Endothelial cell of umbilical vein (primary cell): ENCODE data around the gene KPNA5. TPM values are rescaled to one million over a fixed set of nuclear protein-coding genes. Genes with fewer than 3 reads are reported as not detected.

ENCODE experiments used
- BruUV-seq: library from RNA; stranded (reverse); fragments of 400-500 nt; replicated peaks from 2 replicates; lab custom pipeline; 2021; lab: Mats Ljungman, UMichigan
- CTCF ChIA-PET: fragments of 300-600, 350-600 bp; sonication (Branson Sonifier 250); formaldehyde crosslinking; loops from one replicate; lab custom pipeline; 2021; ENCODE audit warnings: antibody characterized with exemption, inconsistent platforms; lab: Charles Lee
- POLR2A ChIA-PET: fragments of 300-600, 350-600 bp; sonication (Branson Sonifier 250); formaldehyde crosslinking; loops from one replicate; lab custom pipeline; 2021; ENCODE audit warnings: antibody characterized with exemption, inconsistent platforms; lab: Charles Lee
- DNase-seq: peaks from one replicate; pipeline ENCODE4 v3.0.0-alpha.2; 2011; ENCODE audit warnings: low read depth, low spot score
- FAIRE-seq: peaks from 2 replicates; lab custom pipeline; 2011; peaks lifted over from hg19 to GRCh38; lab: Jason Lieb, UNC
- H2AFZ ChIP-seq: 2 replicates; pipeline ENCODE4 v1.6.0; 2012; ENCODE audit warnings: low read depth, low read length, control low read depth, inconsistent platforms
- H3K27ac ChIP-seq: 2 replicates; pipeline ENCODE4 v1.5.1; 2011; ENCODE audit warnings: low read depth, mild to moderate bottlenecking, control low read depth, low read length, moderate library complexity; ENCODE audit not compliant: insufficient read depth
- H3K27me3 ChIP-seq, 2 experiments: 2 replicates each; pipeline versions ENCODE4 v1.6.0 to v1.6.1; 2011; ENCODE audit warnings: low read length in 2 of 2, mixed read lengths in 1 of 2; ENCODE audit not compliant: control insufficient read depth in 2 of 2, insufficient read depth in 2 of 2
- H3K36me3 ChIP-seq, 2 experiments: 2 replicates in 1 of 2; 3 replicates in 1 of 2; pipeline ENCODE4 v1.5.1; 2011; ENCODE audit warnings: low read length in 2 of 2, mild to moderate bottlenecking in 1 of 2, moderate library complexity in 1 of 2; ENCODE audit not compliant: control insufficient read depth in 2 of 2, insufficient read depth in 2 of 2; ENCODE audit errors: extremely low read depth in 1 of 2
- H3K4me1 ChIP-seq: 3 replicates; pipeline ENCODE4 v1.5.1; 2011; ENCODE audit warnings: mild to moderate bottlenecking, low read length; ENCODE audit not compliant: control insufficient read depth, insufficient read depth; ENCODE audit errors: extremely low read depth
- H3K4me2 ChIP-seq: 2 replicates; pipeline ENCODE4 v1.6.1; 2011; ENCODE audit warnings: low read length, control low read depth, mixed read lengths; ENCODE audit not compliant: insufficient read depth
- H3K4me3 ChIP-seq, 3 experiments: fragments of 200-600 bp in 1 of 3; sonication (generic), shearing (Covaris generic) in 1 of 3; replicated peaks in 1 of 3; 2 replicates each; pipeline ENCODE4 v1.5.1; 2011 to 2016; ENCODE audit warnings: control low read depth in 3 of 3, low read length in 3 of 3, mild to moderate bottlenecking in 2 of 3, inconsistent platforms in 1 of 3, low read depth in 1 of 3, moderate library complexity in 1 of 3; ENCODE audit not compliant: insufficient read depth in 1 of 3
- H3K79me2 ChIP-seq: 2 replicates; pipeline ENCODE4 v1.6.0; 2012; ENCODE audit warnings: low read length, inconsistent platforms; ENCODE audit not compliant: control insufficient read depth, insufficient read depth
- H3K9ac ChIP-seq: replicated peaks from 2 replicates; pipeline ENCODE3; 2011; ENCODE audit warnings: low read length, control low read depth; ENCODE audit not compliant: insufficient read depth; ENCODE audit errors: extremely low read depth
- H3K9me1 ChIP-seq: replicated peaks from 3 replicates; pipeline ENCODE4 v1.6.0; 2011; ENCODE audit warnings: mild to moderate bottlenecking, low read length; ENCODE audit not compliant: control insufficient read depth, insufficient read depth; ENCODE audit errors: extremely low read depth
- H3K9me3 ChIP-seq: replicated peaks from 2 replicates; pipeline ENCODE4 v1.5.1; 2012; ENCODE audit warnings: low read length, inconsistent platforms; ENCODE audit not compliant: control insufficient read depth, insufficient read depth
- H4K20me1 ChIP-seq: replicated peaks from 2 replicates; pipeline ENCODE3; 2011; ENCODE audit warnings: mild to moderate bottlenecking, low read length; ENCODE audit not compliant: control insufficient read depth, insufficient read depth; ENCODE audit errors: extremely low read depth
- CTCF ChIP-seq, 2 donors: IDR thresholded peaks; 1 replicate in 1 of 2; 2 replicates in 1 of 2; pipeline ENCODE4 v1.5.1; 2011; ENCODE audit warnings: low read length in 2 of 2, mild to moderate bottlenecking in 2 of 2, moderate library complexity in 2 of 2, control low read depth in 1 of 2, inconsistent platforms in 1 of 2, low read depth in 1 of 2; ENCODE audit not compliant: insufficient read depth in 1 of 2; ENCODE audit errors: extremely low read depth in 1 of 2
- EZH2 ChIP-seq: IDR thresholded peaks from 2 replicates; pipeline ENCODE4 v1.6.1; 2012; ENCODE audit warnings: borderline replicate concordance, low read depth, mild to moderate bottlenecking, moderate library complexity, low read length, inconsistent platforms; ENCODE audit not compliant: severe bottlenecking
- FOS ChIP-seq: IDR thresholded peaks from 2 replicates; pipeline ENCODE4 v1.6.1; 2011; ENCODE audit warnings: mild to moderate bottlenecking, low read length, moderate library complexity, borderline replicate concordance; ENCODE audit not compliant: insufficient read depth
- GATA2 ChIP-seq: IDR thresholded peaks from 2 replicates; pipeline ENCODE4 v1.7.0; 2011; ENCODE audit warnings: low read depth, mild to moderate bottlenecking, moderate library complexity, mixed read lengths, low read length; ENCODE audit not compliant: insufficient read length, insufficient read depth
- JUN ChIP-seq: IDR thresholded peaks from 2 replicates; pipeline ENCODE4 v1.6.1; 2011; ENCODE audit warnings: borderline replicate concordance, low read depth; ENCODE audit not compliant: insufficient read length, insufficient read depth
- MAX ChIP-seq: IDR thresholded peaks from 2 replicates; pipeline ENCODE4 v1.6.1; 2011; ENCODE audit not compliant: insufficient read depth, insufficient read length
- MYC ChIP-seq: IDR thresholded peaks from one replicate; pipeline ENCODE4 v1.6.1; 2011; ENCODE audit warnings: mild to moderate bottlenecking, low read depth, low read length
- POLR2A ChIP-seq: IDR thresholded peaks from 2 replicates; pipeline ENCODE4 v1.6.1; 2012; ENCODE audit warnings: low read depth, mild to moderate bottlenecking, control low read depth, low read length
- POLR2AphosphoS5 ChIP-seq: IDR thresholded peaks from 2 replicates; pipeline ENCODE4 v1.6.1; 2012; ENCODE audit warnings: low read depth, mild to moderate bottlenecking, control low read depth, low read length, moderate library complexity; ENCODE audit not compliant: insufficient read depth
- dilution Hi-C: fragments of 300-500 bp; cut with MboI; formaldehyde crosslinking; loops from one replicate; pipeline ENCODE4 v1.15.0; 2019; ENCODE audit warnings: low sequenced_read_pairs; ENCODE audit not compliant: extremely low pct_ligation_motif_present
- intact Hi-C: fragments of 100-400 bp; cut with micrococcal nuclease; formaldehyde crosslinking; loops from one replicate; pipeline ENCODE4 v1.10.0; 2022
- polyA plus RNA-seq, 4 experiments: library from polyadenylated mRNA; depleted of rRNA in 3 of 4; stranded (reverse) in 3 of 4; unstranded in 1 of 4; fragments of >200 nt; gene quantifications; 2 replicates each; pipeline versions ENCODE4 v1.2.1 to v1.2.3, GENCODE V29; 2011 to 2012; ENCODE audit warnings: missing spikeins in 1 of 4
- total RNA-seq: library from RNA; stranded (reverse); gene quantifications from 2 replicates; pipeline ENCODE4 v1.2.3, GENCODE V29; 2021

Gene KPNA5
- total and polyA plus RNA-seq, 2 donors (not counting 3 experiments of a cell fraction or from before 2014, with no cell fraction given), result 1.6 to 8.9 TPM

GRCh38 chr6:116651916-116652315, 29.1 kb upstream of the KPNA5 start:
- Histone ChIP-seq H3K4me1 (peaks cover 24% of the 10 kb centered on the region), H3K9ac (no peak overlapping the region), H3K36me3 (no peaks in the 10 kb centered on the region), H3K79me2 (no peaks in the 10 kb centered on the region), H3K27ac (no peak overlapping the region), H2AFZ (no peak overlapping the region), H3K9me1 (no peaks in the 10 kb centered on the region), H3K4me3 (no peak overlapping the region), H3K9me3 (no peaks in the 10 kb centered on the region), H4K20me1 (no peaks in the 10 kb centered on the region), H3K4me2 (no peak overlapping the region), H3K27me3 (no peaks in the 10 kb centered on the region)
- BruUV-seq, result no TSS peak
- dilution Hi-C loops (no loop called here), intact Hi-C loops (no loop called here)
- POLR2A ChIA-PET, result no interaction called here
- CTCF ChIA-PET, result no interaction called here
- no peak for DNase-seq
- TF ChIP-seq JUN (no peak), MYC (no peak), MAX (no peak), FOS (no peak), POLR2AphosphoS5 (no peak), EZH2 (no peak), POLR2A (no peak), GATA2 (no peak), CTCF (IDR thresholded peaks at IDR 0.05; ENCODE audit: extremely low read depth in 1 of 2, insufficient read depth in 1 of 2, low read depth in 1 of 2, low read length in 2 of 2) (no peak)
- no peak for FAIRE-seq
